Stomach (tissue), 4 donors: ENCODE data around the gene GALNT18.

Experiments
- CTCF ChIP-seq, 7 experiments: fragments of 450-650 bp in 4 of 7; fragments of 200-600 bp in 3 of 7; sonication (generic) in 3 of 7; IDR thresholded peaks; one replicate each; pipeline ENCODE4 v1.5.1; 2016 to 2019; ENCODE audit warnings: antibody characterized with exemption in 7 of 7, control low read depth in 2 of 7, mild to moderate bottlenecking in 1 of 7
- POLR2A ChIP-seq, 4 donors: fragments of 450-650 bp; IDR thresholded peaks; one replicate each; pipeline ENCODE4 v1.6.1; 2016; ENCODE audit warnings: antibody characterized with exemption in 4 of 4, control low read depth in 2 of 4, mild to moderate bottlenecking in 1 of 4, moderate library complexity in 1 of 4
- POLR2AphosphoS5 ChIP-seq, 3 donors: sonication (generic); formaldehyde crosslinking; IDR thresholded peaks; one replicate each; pipeline ENCODE4 v1.6.1; 2016; ENCODE audit warnings: antibody characterized with exemption in 3 of 3

GRCh38 chr11:11659567-11660362, 38.0 kb upstream of the GALNT18 start:
- TF ChIP-seq POLR2A (IDR thresholded peaks at IDR 0.05), result no peak
- no peak for TF ChIP-seq CTCF (IDR thresholded peaks at IDR 0.05)
- no peak for TF ChIP-seq POLR2AphosphoS5 (IDR thresholded peaks at IDR 0.05)
